ENCODE results near the gene TPM1. TPM values are rescaled to one million over a fixed set of nuclear protein-coding genes. Genes with fewer than 3 reads are reported as not detected.
"Not testable (repeated sequence)": the region's sequence is repeated elsewhere in the genome, so short reads cannot be mapped to it uniquely, and the experiment has no call there.

Gene TPM1
- total RNA-seq, 4 donors from 2014 or later = 656 to 1,383 (median 909) TPM

- ATAC-seq = no peak
- peak overlapping the region in 1 of 4 donors; percentile 12 for H3K27ac ChIP-seq
- in situ Hi-C loops (cut with MboI; ENCODE audit: low sequenced_read_pairs in 4 of 4) (loop anchor here (5.0 to 10.0 kb wide), 4 partner anchors 37 to 310 kb away; no protein-coding TSS in a partner anchor), intact Hi-C loops (cut with DNase I; ENCODE audit: low total_unique reads) (no loop called here)
- TF ChIP-seq POLR2A (IDR thresholded peaks at IDR 0.05) (no peak), CTCF (IDR thresholded peaks at IDR 0.05 in 4 of 5, conservative IDR thresholded peaks at IDR 0.05 in 1 of 5) (no peak)
- no peaks in the 10 kb centered on the region for H3K4me1 ChIP-seq
- no peaks in the 10 kb centered on the region for H3K27me3 ChIP-seq
- H3K9me3 ChIP-seq = no peaks in the 10 kb centered on the region
- no peak overlapping the region for H3K4me3 ChIP-seq
- no peak for DNase-seq
- no peaks in the 10 kb centered on the region for H3K36me3 ChIP-seq
Measured at GRCh38 chr15:63094495-63094931, 52.0 kb downstream of the TPM1 start.

- no peak overlapping the region for H3K27ac ChIP-seq
- H3K9me3 ChIP-seq = no peaks in the 10 kb centered on the region
- no peaks in the 10 kb centered on the region for H3K4me1 ChIP-seq
- ATAC-seq = no peak
- TF ChIP-seq CTCF (IDR thresholded peaks at IDR 0.05 in 4 of 5, conservative IDR thresholded peaks at IDR 0.05 in 1 of 5) = no peak
- no peak for TF ChIP-seq POLR2A (IDR thresholded peaks at IDR 0.05)
- no peak for DNase-seq
- no peak overlapping the region for H3K4me3 ChIP-seq
- in situ Hi-C loops (cut with MboI; ENCODE audit: low sequenced_read_pairs in 4 of 4) = loop anchor here in 1 of 4 donors (5.0 to 10.0 kb wide), 2 partner anchors 249 to 311 kb away; no protein-coding TSS in a partner anchor
- no peaks in the 10 kb centered on the region for H3K36me3 ChIP-seq
- H3K27me3 ChIP-seq = no peaks in the 10 kb centered on the region
- intact Hi-C loops (cut with DNase I; ENCODE audit: low total_unique reads) = no loop called here
Measured at GRCh38 chr15:63096178-63096577, 53.6 kb downstream of the TPM1 start.

GRCh38 chr15:63098901-63099300 lies 56.4 kb downstream of the TPM1 start:
- H3K9me3 ChIP-seq; H3K36me3 ChIP-seq; H3K27ac ChIP-seq; H3K4me1 ChIP-seq; DNase-seq; intact Hi-C loops (cut with DNase I; ENCODE audit: low total_unique reads); H3K4me3 ChIP-seq; H3K27me3 ChIP-seq; ATAC-seq: not testable (repeated sequence)
- in situ Hi-C loops (cut with MboI; ENCODE audit: low sequenced_read_pairs in 4 of 4) = loop anchor here in 1 of 4 donors (5.0 to 10.0 kb wide), 2 partner anchors 252 to 314 kb away; no protein-coding TSS in a partner anchor

- in situ Hi-C loops (cut with MboI; ENCODE audit: low sequenced_read_pairs in 4 of 4) = loop anchor here in 1 of 4 donors (5.0 to 10.0 kb wide), 2 partner anchors 252 to 315 kb away; no protein-coding TSS in a partner anchor
- DNase-seq; ATAC-seq; H3K9me3 ChIP-seq; H3K27ac ChIP-seq; intact Hi-C loops (cut with DNase I; ENCODE audit: low total_unique reads); H3K4me3 ChIP-seq; H3K27me3 ChIP-seq; H3K4me1 ChIP-seq; H3K36me3 ChIP-seq: not testable (repeated sequence)
Measured at GRCh38 chr15:63099581-63099980, 57.0 kb downstream of the TPM1 start.

GRCh38 chr15:63103416-63103815 lies 60.9 kb downstream of the TPM1 start:
- Histone ChIP-seq H3K27me3 (no peaks in the 10 kb centered on the region), H3K4me1 (no peaks in the 10 kb centered on the region), H3K36me3 (no peaks in the 10 kb centered on the region), H3K4me3 (no peak overlapping the region), H3K27ac (no peak overlapping the region), H3K9me3 (no peaks in the 10 kb centered on the region)
- DNase-seq = no peak
- TF ChIP-seq POLR2A (IDR thresholded peaks at IDR 0.05) = no peak
- TF ChIP-seq CTCF (IDR thresholded peaks at IDR 0.05 in 4 of 5, conservative IDR thresholded peaks at IDR 0.05 in 1 of 5) = no peak
- in situ Hi-C loops (cut with MboI; ENCODE audit: low sequenced_read_pairs in 4 of 4) (no loop called here), intact Hi-C loops (cut with DNase I; ENCODE audit: low total_unique reads) (no loop called here)
- ATAC-seq = no peak

- intact Hi-C loops (cut with DNase I; ENCODE audit: low total_unique reads) = no loop called here
- peak in 1 of 2 donors; percentile 24 for ATAC-seq
- no peaks in the 10 kb centered on the region for H3K9me3 ChIP-seq
- no peaks in the 10 kb centered on the region for H3K4me1 ChIP-seq
- no peak for DNase-seq
- H3K36me3 ChIP-seq = no peaks in the 10 kb centered on the region
- in situ Hi-C loops (cut with MboI; ENCODE audit: low sequenced_read_pairs in 4 of 4) = no loop called here
- H3K4me3 ChIP-seq = no peak overlapping the region
- TF ChIP-seq POLR2A (IDR thresholded peaks at IDR 0.05) (no peak), CTCF (IDR thresholded peaks at IDR 0.05 in 4 of 5, conservative IDR thresholded peaks at IDR 0.05 in 1 of 5) (no peak)
- no peaks in the 10 kb centered on the region for H3K27me3 ChIP-seq
- no peak overlapping the region for H3K27ac ChIP-seq
Measured at GRCh38 chr15:63104727-63105126, 62.2 kb downstream of the TPM1 start.

GRCh38 chr15:63105354-63105753 lies 62.8 kb downstream of the TPM1 start:
- H3K9me3 ChIP-seq; ATAC-seq; H3K4me1 ChIP-seq; DNase-seq; H3K4me3 ChIP-seq; intact Hi-C loops (cut with DNase I; ENCODE audit: low total_unique reads); H3K27ac ChIP-seq; in situ Hi-C loops (cut with MboI; ENCODE audit: low sequenced_read_pairs in 4 of 4); H3K36me3 ChIP-seq; H3K27me3 ChIP-seq: not testable (repeated sequence)

Measured in gastrocnemius medialis (tissue), 4 donors.